ENCODE measurements around the gene GYS2. TPM values are rescaled to one million over a fixed set of nuclear protein-coding genes. Genes with fewer than 3 reads are reported as not detected.

GYS2 gene
- total and polyA plus RNA-seq, 2 of the 4 experiments (the other 2 are of a cell fraction): not detected

DNA sequence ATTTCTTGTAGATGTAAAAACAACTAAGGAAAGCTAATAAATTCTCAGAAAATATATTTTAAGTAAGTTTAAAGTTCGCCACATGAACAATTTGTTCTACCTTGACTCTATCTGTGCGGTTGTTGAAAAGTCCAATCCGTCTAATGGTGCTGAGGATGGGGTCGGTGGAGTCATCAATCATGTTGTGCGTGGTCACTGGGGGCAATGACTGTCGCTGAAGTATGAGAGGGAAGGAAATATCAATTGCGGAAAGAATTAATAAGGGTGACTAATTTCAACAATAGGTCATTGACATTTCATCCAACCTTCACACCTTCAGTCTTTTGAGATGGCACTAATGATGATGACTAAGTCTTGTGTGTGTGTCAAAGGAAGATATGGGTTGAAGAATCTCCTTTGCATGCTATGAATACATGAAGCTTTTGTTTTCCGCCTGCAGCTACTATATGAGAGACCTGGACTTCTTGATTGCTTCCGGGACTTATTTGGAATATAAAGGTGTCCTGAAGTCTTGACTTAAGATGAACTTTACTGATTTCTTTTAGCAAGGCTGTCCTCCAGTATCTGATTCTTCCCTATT lies 46.5 kb downstream of the GYS2 start:
- Histone ChIP-seq H2BK20ac (ENCODE audit: low read depth, low read length) (no peak overlapping the region), H2AK5ac (ENCODE audit: low read depth, low read length) (no peak overlapping the region), H3K14ac (replicated peaks; ENCODE audit: low read depth, low read length) (no peak overlapping the region), H4K20me1 (ENCODE audit: insufficient read depth, low read length) (no peaks in the 10 kb centered on the region), H3K9me3 (ENCODE audit: control insufficient read depth, insufficient read depth, low read length) (no peaks in the 10 kb centered on the region), H3K4ac (ENCODE audit: low read depth, low read length) (no peak overlapping the region), H3K36me3 (ENCODE audit: control insufficient read depth, insufficient read depth, low read length) (no peaks in the 10 kb centered on the region), H3K56ac (ENCODE audit: extremely low read depth, insufficient read depth, low read length) (no peak overlapping the region), H3K23ac (ENCODE audit: low read depth, low read length) (no peak overlapping the region), H2BK5ac (ENCODE audit: low read depth, low read length, poor library complexity, severe bottlenecking) (no peak overlapping the region), H3K4me1 (ENCODE audit: control insufficient read depth, insufficient read depth, low read length) (no peaks in the 10 kb centered on the region), H4K91ac (ENCODE audit: insufficient read depth, low read depth, low read length) (no peak overlapping the region), H3K27ac (ENCODE audit: insufficient read depth, low read length) (no peak overlapping the region), H3K4me3 (ENCODE audit: insufficient read depth, low read depth, low read length) (no peak overlapping the region), H3K79me1 (ENCODE audit: low read depth in 1 of 2, low read length in 2 of 2) (no peaks in the 10 kb centered on the region), H3K9ac (ENCODE audit: low read depth, low read length) (no peak overlapping the region), H3K4me2 (ENCODE audit: low read depth, low read length) (no peak overlapping the region), H2BK120ac (ENCODE audit: low read depth, low read length) (no peak overlapping the region), H2AFZ (replicated peaks; ENCODE audit: low read length, poor library complexity) (no peak overlapping the region), H3K9me1 (ENCODE audit: insufficient read depth, low read length) (no peaks in the 10 kb centered on the region), H4K8ac (ENCODE audit: low read depth in 2 of 2, low read length in 2 of 2) (no peak overlapping the region), H2BK15ac (ENCODE audit: low read depth, low read length) (no peak overlapping the region), H3K27me3 (ENCODE audit: control insufficient read depth, insufficient read depth, low read length) (peaks cover 2% of the 10 kb centered on the region; the same call in 1 of the 2 replicates), H2AK9ac (replicated peaks; ENCODE audit: low read depth, low read length, poor library complexity) (no peak overlapping the region), H3K18ac (ENCODE audit: low read depth, low read length) (no peak overlapping the region), H4K5ac (ENCODE audit: low read depth, low read length) (no peak overlapping the region)
- ATAC-seq (ENCODE audit: low read depth) (no peak), DNase-seq (no peak)
- intact Hi-C loops (cut with micrococcal nuclease): no loop called here
- no CpG with 5 or more reads among the region's 9 CpGs for WGBS, 2 experiments (ENCODE audit: extremely low coverage in 2 of 2, insufficient read length in 1 of 2)
- TF ChIP-seq BHLHE40 (IDR thresholded peaks at IDR 0.05; ENCODE audit: low read depth, low read length): no peak
- TF ChIP-seq, protein P1, sequence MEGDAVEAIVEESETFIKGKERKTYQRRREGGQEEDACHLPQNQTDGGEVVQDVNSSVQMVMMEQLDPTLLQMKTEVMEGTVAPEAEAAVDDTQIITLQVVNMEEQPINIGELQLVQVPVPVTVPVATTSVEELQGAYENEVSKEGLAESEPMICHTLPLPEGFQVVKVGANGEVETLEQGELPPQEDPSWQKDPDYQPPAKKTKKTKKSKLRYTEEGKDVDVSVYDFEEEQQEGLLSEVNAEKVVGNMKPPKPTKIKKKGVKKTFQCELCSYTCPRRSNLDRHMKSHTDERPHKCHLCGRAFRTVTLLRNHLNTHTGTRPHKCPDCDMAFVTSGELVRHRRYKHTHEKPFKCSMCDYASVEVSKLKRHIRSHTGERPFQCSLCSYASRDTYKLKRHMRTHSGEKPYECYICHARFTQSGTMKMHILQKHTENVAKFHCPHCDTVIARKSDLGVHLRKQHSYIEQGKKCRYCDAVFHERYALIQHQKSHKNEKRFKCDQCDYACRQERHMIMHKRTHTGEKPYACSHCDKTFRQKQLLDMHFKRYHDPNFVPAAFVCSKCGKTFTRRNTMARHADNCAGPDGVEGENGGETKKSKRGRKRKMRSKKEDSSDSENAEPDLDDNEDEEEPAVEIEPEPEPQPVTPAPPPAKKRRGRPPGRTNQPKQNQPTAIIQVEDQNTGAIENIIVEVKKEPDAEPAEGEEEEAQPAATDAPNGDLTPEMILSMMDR (conservative IDR thresholded peaks at IDR 0.05; ENCODE audit: low read depth, low read length): no peak
- TF ChIP-seq POLR2A (IDR thresholded peaks at IDR 0.05; ENCODE audit: low read depth, low read length): no peak
- TF ChIP-seq SMC3 (IDR thresholded peaks at IDR 0.05; ENCODE audit: low read depth, low read length): no peak
- TF ChIP-seq, protein P2, sequence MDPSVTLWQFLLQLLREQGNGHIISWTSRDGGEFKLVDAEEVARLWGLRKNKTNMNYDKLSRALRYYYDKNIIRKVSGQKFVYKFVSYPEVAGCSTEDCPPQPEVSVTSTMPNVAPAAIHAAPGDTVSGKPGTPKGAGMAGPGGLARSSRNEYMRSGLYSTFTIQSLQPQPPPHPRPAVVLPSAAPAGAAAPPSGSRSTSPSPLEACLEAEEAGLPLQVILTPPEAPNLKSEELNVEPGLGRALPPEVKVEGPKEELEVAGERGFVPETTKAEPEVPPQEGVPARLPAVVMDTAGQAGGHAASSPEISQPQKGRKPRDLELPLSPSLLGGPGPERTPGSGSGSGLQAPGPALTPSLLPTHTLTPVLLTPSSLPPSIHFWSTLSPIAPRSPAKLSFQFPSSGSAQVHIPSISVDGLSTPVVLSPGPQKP (IDR thresholded peaks at IDR 0.05; ENCODE audit: borderline replicate concordance, low read depth, low read length): no peak
- no peak for TF ChIP-seq CHD1 (IDR thresholded peaks at IDR 0.05; ENCODE audit: low read depth, low read length)
- no peak for TF ChIP-seq MAZ (IDR thresholded peaks at IDR 0.05; ENCODE audit: borderline replicate concordance, low read depth, low read length)
- TF ChIP-seq MAFK (IDR thresholded peaks at IDR 0.05; ENCODE audit: low read depth, low read length): no peak
- TF ChIP-seq RFX5 (IDR thresholded peaks at IDR 0.05; ENCODE audit: low read depth, low read length): no peak
- TF ChIP-seq RAD21 (IDR thresholded peaks at IDR 0.05; ENCODE audit: low read length): no peak
- TF ChIP-seq NFE2L2 (IDR thresholded peaks at IDR 0.05; ENCODE audit: low read depth, low read length): no peak
- no peak for TF ChIP-seq FOS (IDR thresholded peaks at IDR 0.05; ENCODE audit: low read depth, low read length)
- no TSS peak for BruUV-seq (replicated peaks)
- CTCF ChIA-PET: no interaction called here
- in situ Hi-C loops (cut with MboI; ENCODE audit: low sequenced_read_pairs): no loop called here
- dilution Hi-C loops (cut with HindIII; ENCODE audit: low sequenced_read_pairs, unreplicated experiment): no loop called here
- POLR2A ChIA-PET (ENCODE audit: unreplicated experiment): no interaction called here

All from IMR-90 (cell line).